GM21529 (cell line): ENCODE measurements around the gene PDCD11.
A peak's percentile ranks its signal among the peaks of the same experiment; 100 is the strongest.

Experiments used
- ATAC-seq: cut with Tn5 transposase; IDR thresholded peaks from one replicate; pipeline ENCODE4 v1.9.1; 2021; ENCODE audit not compliant: unreplicated experiment

PDCD11 gene

GRCh38 chr10:103449208-103450144, 53.0 kb downstream of the PDCD11 start:
- no peak for ATAC-seq

- no peak for ATAC-seq
These were observed 53.8 kb downstream of the PDCD11 start for GRCh38 chr10:103450201-103450695.

- no peak for ATAC-seq
These were observed 54.8 kb downstream of the PDCD11 start for GRCh38 chr10:103451091-103451813.

GRCh38 chr10:103451831-103452505, 55.5 kb downstream of the PDCD11 start, which contains the start of gene CALHM2:
CALHM2 (minus strand) TSS chr10:103452370; CDS start chr10:103449941, 2,429 bp downstream.
- peak; percentile 75 for ATAC-seq

- ATAC-seq: no peak
These were observed 56.2 kb downstream of the PDCD11 start for GRCh38 chr10:103452506-103453230.

GRCh38 chr10:103454026-103454425, 57.6 kb downstream of the PDCD11 start:
- ATAC-seq: no peak

GRCh38 chr10:103455235-103455634, 58.8 kb downstream of the PDCD11 start:
- ATAC-seq: no peak

- no peak for ATAC-seq
These were observed 59.7 kb downstream of the PDCD11 start for GRCh38 chr10:103456074-103456660.

GRCh38 chr10:103457176-103457712, 60.8 kb downstream of the PDCD11 start:
- ATAC-seq: no peak

GRCh38 chr10:103457896-103458583, 61.6 kb downstream of the PDCD11 start:
- ATAC-seq: no peak

- ATAC-seq: peak; percentile 83
These were observed 62.3 kb downstream of the PDCD11 start, which contains the start of gene CALHM1 for GRCh38 chr10:103458720-103459119. CALHM1 (minus strand) TSS chr10:103458900; CDS start chr10:103458751, 149 bp downstream.

GRCh38 chr10:103459615-103460014, 63.2 kb downstream of the PDCD11 start:
- ATAC-seq: no peak

- no peak for ATAC-seq
These were observed 67.1 kb downstream of the PDCD11 start for GRCh38 chr10:103463499-103463898.

GRCh38 chr10:103465411-103466179, 69.2 kb downstream of the PDCD11 start:
- no peak for ATAC-seq

- no peak for ATAC-seq
These were observed 70.3 kb downstream of the PDCD11 start for GRCh38 chr10:103466734-103467133.

- ATAC-seq: peak; percentile 36
These were observed 71.0 kb downstream of the PDCD11 start for GRCh38 chr10:103467406-103467805.

- ATAC-seq: no peak
These were observed 72.8 kb downstream of the PDCD11 start for GRCh38 chr10:103469201-103469600.
